ENCODE data around the gene SLC5A11.

DNA sequence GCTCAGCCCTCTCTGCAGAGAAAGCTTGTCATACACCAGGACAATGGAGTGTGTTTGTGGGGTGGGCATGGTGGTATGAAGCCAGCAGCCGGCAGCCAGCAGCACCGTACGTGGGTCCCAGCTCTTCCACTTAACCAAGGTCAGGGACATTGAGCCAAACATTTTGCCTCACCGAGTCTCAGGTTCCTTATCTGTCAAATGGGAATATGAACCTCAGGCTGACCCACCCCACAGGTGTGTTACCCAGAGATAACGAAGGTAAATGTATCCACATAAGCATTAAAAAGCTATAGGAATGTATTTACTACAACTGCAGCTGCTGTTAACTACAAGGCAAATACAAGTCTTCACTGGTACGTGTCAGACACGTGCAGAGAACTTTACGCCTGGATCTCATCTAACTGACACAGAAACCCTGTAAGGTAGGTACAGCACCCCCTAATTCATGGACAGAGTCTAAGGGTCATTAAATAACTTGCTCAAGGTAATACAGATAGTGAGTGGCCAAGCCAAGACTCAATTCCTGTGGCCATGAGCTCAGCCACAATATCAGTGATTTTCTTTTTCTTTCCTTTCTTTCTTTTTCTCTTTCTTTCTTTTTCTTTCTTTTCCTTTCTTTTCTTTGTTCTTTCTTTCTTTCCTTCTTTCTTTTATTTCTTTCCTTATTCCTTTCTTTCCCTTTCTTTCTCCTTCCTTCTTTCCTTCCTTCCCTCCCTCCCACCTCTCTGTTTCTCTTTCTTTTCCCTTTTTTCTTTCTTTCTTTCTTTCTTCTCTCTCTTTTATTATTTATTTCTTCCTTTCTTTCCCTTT, 990 bp downstream of the SLC5A11 start:
- no peak for TF ChIP-seq ZFP30 (CRISPR knock-in tag; IDR thresholded peaks at IDR 0.05)
- TF ChIP-seq PPARA (CRISPR knock-in tag; IDR thresholded peaks at IDR 0.05; ENCODE audit: borderline replicate concordance): no peak
- no peak for TF ChIP-seq CSRNP3 (CRISPR knock-in tag; IDR thresholded peaks at IDR 0.05)
- no peak for TF ChIP-seq CSDC2 (CRISPR knock-in tag; IDR thresholded peaks at IDR 0.05)
